Nephron (organoid): Measurements from ENCODE around the gene CDK18.

Experiments
- H3K27ac Mint-ChIP-seq, 3 experiments: 2 replicates each; pipeline ENCODE4 v1.8.0; 2020; ENCODE audit warnings: mixed read lengths in 3 of 3, mild to moderate bottlenecking in 2 of 3, moderate library complexity in 1 of 3
- H3K27me3 Mint-ChIP-seq: 2 replicates; pipeline ENCODE4 v1.8.0; 2021; ENCODE audit warnings: low read depth, mild to moderate bottlenecking, moderate library complexity, mixed read lengths
- H3K36me3 Mint-ChIP-seq: 2 replicates; pipeline ENCODE4 v1.8.0; 2020; ENCODE audit warnings: low read depth, mixed read lengths
- H3K4me1 Mint-ChIP-seq: 2 replicates; pipeline ENCODE4 v1.8.0; 2020; ENCODE audit warnings: mixed read lengths
- H3K4me3 Mint-ChIP-seq, 3 experiments: 2 replicates each; pipeline ENCODE4 v1.8.0; 2020; ENCODE audit warnings: mild to moderate bottlenecking in 3 of 3, mixed read lengths in 3 of 3, moderate library complexity in 2 of 3
- H3K9me3 Mint-ChIP-seq: 2 replicates; pipeline ENCODE4 v1.8.0; 2020; ENCODE audit warnings: mixed read lengths
- TF ChIP-seq, protein P1 (sequence below), 3 experiments: fragments of 200-600 bp; sonication (generic); IDR thresholded peaks; one replicate each; pipeline ENCODE4 v1.5.0; 2021; ENCODE audit warnings: antibody characterized with exemption in 3 of 3; ENCODE audit not compliant: unreplicated experiment in 3 of 3

The CDK18 gene

DNA sequence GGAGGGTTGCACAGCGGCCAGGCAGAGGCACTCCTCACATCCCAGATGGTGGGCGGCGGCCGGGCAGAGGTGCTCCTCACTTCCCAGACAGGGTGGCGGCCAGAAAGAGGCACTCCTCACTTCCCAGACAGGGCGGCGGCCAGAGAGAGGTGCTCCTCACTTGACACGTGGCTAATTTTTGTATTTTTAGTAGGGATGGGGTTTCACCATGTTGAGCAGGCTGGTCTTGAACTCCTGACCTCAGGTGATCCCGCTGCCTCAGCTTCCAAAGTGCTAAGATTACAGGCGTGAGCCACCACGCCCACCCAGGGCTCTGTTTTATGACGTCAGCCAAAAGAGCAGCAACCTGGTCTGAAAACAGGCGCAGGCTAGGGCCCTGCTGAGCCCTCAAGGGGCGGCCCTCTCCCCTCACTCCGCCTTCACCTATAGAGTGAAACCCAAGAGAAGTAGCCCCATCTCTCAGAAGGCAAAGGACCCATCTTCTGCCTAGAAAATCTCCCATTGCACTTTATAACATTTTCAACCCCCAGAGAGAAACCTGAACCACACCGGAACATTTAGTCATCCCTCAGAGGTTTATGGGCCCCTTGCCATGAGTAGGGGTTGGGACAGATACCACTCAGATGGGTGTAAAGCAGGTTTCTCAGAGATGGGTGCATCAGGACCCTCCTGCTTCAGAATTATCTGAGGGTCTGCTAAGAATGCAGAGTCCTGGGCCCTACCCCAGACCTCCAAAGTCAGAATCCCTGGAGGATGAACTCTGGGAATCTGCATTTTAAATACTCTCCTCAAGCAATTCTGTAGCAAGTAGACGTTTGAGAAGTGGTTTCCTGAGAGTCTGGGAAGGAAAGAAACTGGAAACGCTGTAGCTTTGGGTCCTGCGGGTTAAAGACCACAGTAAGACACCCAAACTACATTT is 40.8 kb downstream of the CDK18 start:
- peaks cover 31% of the 10 kb centered on the region for H3K27me3 Mint-ChIP-seq
- H3K4me1 Mint-ChIP-seq = peaks cover 14% of the 10 kb centered on the region
- H3K27ac Mint-ChIP-seq = no peak overlapping the region
- TF ChIP-seq, protein P1, sequence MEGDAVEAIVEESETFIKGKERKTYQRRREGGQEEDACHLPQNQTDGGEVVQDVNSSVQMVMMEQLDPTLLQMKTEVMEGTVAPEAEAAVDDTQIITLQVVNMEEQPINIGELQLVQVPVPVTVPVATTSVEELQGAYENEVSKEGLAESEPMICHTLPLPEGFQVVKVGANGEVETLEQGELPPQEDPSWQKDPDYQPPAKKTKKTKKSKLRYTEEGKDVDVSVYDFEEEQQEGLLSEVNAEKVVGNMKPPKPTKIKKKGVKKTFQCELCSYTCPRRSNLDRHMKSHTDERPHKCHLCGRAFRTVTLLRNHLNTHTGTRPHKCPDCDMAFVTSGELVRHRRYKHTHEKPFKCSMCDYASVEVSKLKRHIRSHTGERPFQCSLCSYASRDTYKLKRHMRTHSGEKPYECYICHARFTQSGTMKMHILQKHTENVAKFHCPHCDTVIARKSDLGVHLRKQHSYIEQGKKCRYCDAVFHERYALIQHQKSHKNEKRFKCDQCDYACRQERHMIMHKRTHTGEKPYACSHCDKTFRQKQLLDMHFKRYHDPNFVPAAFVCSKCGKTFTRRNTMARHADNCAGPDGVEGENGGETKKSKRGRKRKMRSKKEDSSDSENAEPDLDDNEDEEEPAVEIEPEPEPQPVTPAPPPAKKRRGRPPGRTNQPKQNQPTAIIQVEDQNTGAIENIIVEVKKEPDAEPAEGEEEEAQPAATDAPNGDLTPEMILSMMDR (IDR thresholded peaks at IDR 0.05; ENCODE audit: unreplicated experiment in 3 of 3) = no peak
- H3K4me3 Mint-ChIP-seq = no peak overlapping the region
- H3K9me3 Mint-ChIP-seq = no peaks in the 10 kb centered on the region
- no peaks in the 10 kb centered on the region for H3K36me3 Mint-ChIP-seq

GRCh38 chr1:205545991-205546390 is 41.5 kb downstream of the CDK18 start:
- Mint-ChIP-seq H3K9me3 (no peaks in the 10 kb centered on the region), H3K4me3 (no peak overlapping the region), H3K36me3 (no peaks in the 10 kb centered on the region), H3K4me1 (peaks cover 14% of the 10 kb centered on the region), H3K27me3 (peaks cover 34% of the 10 kb centered on the region), H3K27ac (no peak overlapping the region)
- TF ChIP-seq, protein P1 (IDR thresholded peaks at IDR 0.05; ENCODE audit: unreplicated experiment in 3 of 3) = no peak

DNA sequence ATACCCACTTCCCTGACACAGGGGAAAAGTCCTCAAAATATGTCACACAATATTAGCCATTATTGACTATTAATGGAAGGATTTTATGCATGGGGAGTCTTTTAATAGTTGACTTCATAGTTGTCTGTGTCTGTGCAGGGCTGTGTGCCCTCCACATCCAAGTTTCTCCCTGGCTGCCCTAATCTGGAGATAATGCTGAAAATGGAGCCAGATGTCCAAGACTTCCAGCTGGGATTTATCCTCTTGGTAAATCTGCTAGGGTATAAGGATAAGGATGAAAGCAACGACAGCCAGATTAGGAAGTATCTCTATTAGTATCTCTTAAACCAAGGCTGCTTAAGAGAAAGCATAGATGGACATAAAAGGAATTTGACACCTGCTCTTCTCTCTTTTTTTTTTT is 42.1 kb downstream of the CDK18 start:
- H3K4me1 Mint-ChIP-seq = peaks cover 14% of the 10 kb centered on the region
- no peaks in the 10 kb centered on the region for H3K36me3 Mint-ChIP-seq
- H3K27ac Mint-ChIP-seq = no peak overlapping the region
- H3K9me3 Mint-ChIP-seq = no peaks in the 10 kb centered on the region
- H3K27me3 Mint-ChIP-seq = peaks cover 34% of the 10 kb centered on the region
- no peak overlapping the region for H3K4me3 Mint-ChIP-seq
- TF ChIP-seq, protein P1 (IDR thresholded peaks at IDR 0.05; ENCODE audit: unreplicated experiment in 3 of 3) = no peak

DNA sequence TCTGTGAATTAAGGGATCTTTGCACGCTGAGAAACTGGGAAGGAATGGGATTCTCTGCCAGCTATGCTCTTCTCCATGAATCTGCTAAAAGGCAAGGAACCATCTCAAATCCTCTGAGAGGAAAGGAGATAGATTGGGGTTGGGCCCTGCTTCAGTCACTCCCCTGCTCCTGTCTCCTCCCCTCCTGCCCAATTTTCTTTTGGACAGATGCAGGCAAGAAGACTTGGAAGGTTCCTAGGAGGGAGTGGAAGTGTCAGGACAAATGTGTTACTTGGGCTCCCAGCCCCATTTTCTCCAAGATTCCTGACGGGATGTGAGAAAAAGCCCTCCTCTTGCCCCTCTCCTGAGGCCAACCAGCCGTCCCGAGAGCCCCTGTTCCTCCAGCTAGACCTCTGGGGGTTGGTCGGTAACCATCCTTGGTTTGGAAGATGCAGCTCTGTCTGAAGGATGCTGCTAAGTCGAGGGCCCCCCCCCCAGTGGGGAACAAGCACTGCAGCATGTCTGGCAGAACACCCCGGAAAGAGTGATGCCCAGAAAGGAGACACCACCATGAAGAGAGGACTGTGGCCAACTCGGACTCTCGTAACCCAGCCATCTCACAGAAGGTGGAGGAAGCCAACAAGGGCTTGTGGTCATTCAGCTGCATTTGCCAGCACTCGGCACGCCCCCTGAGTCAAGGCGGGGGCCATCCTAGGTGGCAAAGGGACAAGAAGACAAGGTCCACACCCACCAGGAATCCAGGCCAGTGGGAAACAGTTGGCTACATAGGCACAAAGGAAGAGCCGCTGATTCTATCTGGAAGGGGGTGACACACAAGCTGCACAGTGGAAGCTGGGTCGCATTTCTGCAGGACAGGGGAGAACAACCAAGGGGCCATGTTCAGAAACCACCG is 43.7 kb downstream of the CDK18 start:
- H3K36me3 Mint-ChIP-seq = no peaks in the 10 kb centered on the region
- no peaks in the 10 kb centered on the region for H3K9me3 Mint-ChIP-seq
- no peak overlapping the region for H3K27ac Mint-ChIP-seq
- peaks cover 34% of the 10 kb centered on the region for H3K27me3 Mint-ChIP-seq
- TF ChIP-seq, protein P1 (IDR thresholded peaks at IDR 0.05; ENCODE audit: unreplicated experiment in 3 of 3) = no peak
- peaks cover 14% of the 10 kb centered on the region for H3K4me1 Mint-ChIP-seq
- H3K4me3 Mint-ChIP-seq = no peak overlapping the region

- Mint-ChIP-seq H3K27ac (no peak overlapping the region), H3K4me1 (no peaks in the 10 kb centered on the region), H3K36me3 (no peaks in the 10 kb centered on the region), H3K27me3 (peaks cover 40% of the 10 kb centered on the region), H3K4me3 (no peak overlapping the region), H3K9me3 (peaks cover 22% of the 10 kb centered on the region)
- TF ChIP-seq, protein P1 (IDR thresholded peaks at IDR 0.05; ENCODE audit: unreplicated experiment in 3 of 3) = no peak
Observed at GRCh38 chr1:205554026-205554811, 49.8 kb downstream of the CDK18 start.
